ENCODE measurements around the gene PNLIPRP2.

GRCh38 chr10:116599991-116600390 lies 20.8 kb upstream of the PNLIPRP2 start:
- TF ChIP-seq CTCF (IDR thresholded peaks at IDR 0.05) = no peak
- TF ChIP-seq POLR2AphosphoS5 (IDR thresholded peaks at IDR 0.05) = no peak
- TF ChIP-seq EP300 (IDR thresholded peaks at IDR 0.05) = no peak
- no peak for TF ChIP-seq POLR2A (IDR thresholded peaks at IDR 0.05; ENCODE audit: low read depth)

Measured in esophagus muscularis mucosa (tissue), 4 donors.